HCEC 1CT (cell line): ENCODE measurements around the gene AP1S3.

Experiments used
- DNase-seq: peaks from one replicate; pipeline ENCODE4 v3.0.0-alpha.2; 2017

AP1S3 gene

GRCh38 chr2:223712642-223713041 is 124.7 kb downstream of the AP1S3 start:
- no peak for DNase-seq

DNA sequence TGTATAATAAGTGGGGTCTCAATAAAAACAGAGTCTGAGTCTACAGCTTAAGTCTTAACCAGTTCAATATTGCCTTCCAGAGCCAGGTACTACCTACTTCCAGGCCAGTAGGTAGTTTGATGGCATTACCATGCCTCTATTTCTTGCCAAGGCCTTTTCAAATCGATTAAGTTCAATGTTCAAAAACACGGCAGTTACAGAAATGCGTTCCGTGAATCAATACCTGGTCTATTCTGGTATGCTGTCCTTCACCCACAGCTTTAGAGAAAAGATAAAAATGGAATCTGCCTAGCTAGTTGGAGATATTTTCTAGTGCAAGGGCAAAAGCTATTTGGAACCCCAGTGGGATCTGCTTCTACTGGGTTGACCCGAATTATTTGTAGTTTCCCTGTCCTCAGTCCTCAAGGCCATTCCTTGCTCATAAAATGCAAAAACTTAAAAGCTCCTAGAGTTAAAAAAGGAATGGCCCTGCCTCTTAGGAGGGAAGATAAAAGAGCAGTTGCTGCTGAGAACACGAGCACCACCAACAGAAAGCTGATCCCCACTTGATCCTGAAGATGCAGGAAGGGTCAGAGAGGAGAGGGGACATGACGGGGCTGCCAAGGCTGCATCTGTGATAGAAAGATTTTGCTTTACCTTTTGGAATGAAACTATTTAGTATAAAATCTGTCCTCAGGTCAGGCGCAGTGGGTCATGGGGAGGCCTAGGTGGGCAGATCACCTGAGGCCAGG is 125.6 kb downstream of the AP1S3 start:
- no peak for DNase-seq
